Measurements from ENCODE around the gene TECR. TPM values are rescaled to one million over a fixed set of nuclear protein-coding genes. Genes with fewer than 3 reads are reported as not detected.

TECR gene
- total and polyA plus RNA-seq, 2 of the 13 experiments (the other 11 are each of a cell fraction or from before 2014, with no cell fraction given), result 54.9 to 121 TPM

- TF ChIP-seq ARID5B (CRISPR knock-in tag; IDR thresholded peaks at IDR 0.05) (no peak), RARA (CRISPR knock-in tag; IDR thresholded peaks at IDR 0.05) (no peak), ZNF615 (CRISPR knock-in tag; IDR thresholded peaks at IDR 0.05; ENCODE audit: borderline replicate concordance) (no peak), ZNF543 (CRISPR knock-in tag; IDR thresholded peaks at IDR 0.05) (0 out of 2 replicates have a peak, but pooled peaks have one; percentile 37), MEIS1 (CRISPR knock-in tag; IDR thresholded peaks at IDR 0.05; ENCODE audit: borderline replicate concordance) (no peak; the same call in 1 of the 2 replicates), ZNF205 (CRISPR knock-in tag; IDR thresholded peaks at IDR 0.05) (peak; percentile 36; the same call in 1 of the 2 replicates), ZNF841 (CRISPR knock-in tag; IDR thresholded peaks at IDR 0.05; ENCODE audit: borderline replicate concordance) (no peak), HMGXB3 (CRISPR knock-in tag; IDR thresholded peaks at IDR 0.05; ENCODE audit: borderline replicate concordance) (no peak), ZFY (CRISPR knock-in tag; IDR thresholded peaks at IDR 0.05) (peak; percentile 95), ZNF343 (CRISPR knock-in tag; IDR thresholded peaks at IDR 0.05) (peak; percentile 50; the same call in 1 of the 2 replicates), NFYC (CRISPR knock-in tag; IDR thresholded peaks at IDR 0.05) (no peak; the same call in 1 of the 2 replicates)
Measured at GRCh38 chr19:14517840-14518505, 11.4 kb upstream of the TECR start, which contains the start of gene DNAJB1 (continued).
